Right lobe of liver (tissue), 4 donors: Measurements from ENCODE around the gene TMPRSS11A.

Source experiments
- POLR2A ChIP-seq: fragments of 450-650 bp; IDR thresholded peaks from one replicate; pipeline ENCODE4 v1.6.1; 2017; ENCODE audit warnings: antibody characterized with exemption, mild to moderate bottlenecking
- TF ChIP-seq, protein P1 (sequence below), 4 donors: fragments of 200-600 bp in 3 of 4; fragments of 450-650 bp in 1 of 4; IDR thresholded peaks; one replicate each; pipeline versions ENCODE4 v1.5.1 to v1.8.0; 2016 to 2022; ENCODE audit warnings: antibody characterized with exemption in 4 of 4, mild to moderate bottlenecking in 2 of 4
- donor health status: DM: no; HTN: no; CAD: no.
- donor health status: DM: no; HTN: no; CAD: no.
- donor health status: DM: no; HTN: yes; CAD: no.

DNA sequence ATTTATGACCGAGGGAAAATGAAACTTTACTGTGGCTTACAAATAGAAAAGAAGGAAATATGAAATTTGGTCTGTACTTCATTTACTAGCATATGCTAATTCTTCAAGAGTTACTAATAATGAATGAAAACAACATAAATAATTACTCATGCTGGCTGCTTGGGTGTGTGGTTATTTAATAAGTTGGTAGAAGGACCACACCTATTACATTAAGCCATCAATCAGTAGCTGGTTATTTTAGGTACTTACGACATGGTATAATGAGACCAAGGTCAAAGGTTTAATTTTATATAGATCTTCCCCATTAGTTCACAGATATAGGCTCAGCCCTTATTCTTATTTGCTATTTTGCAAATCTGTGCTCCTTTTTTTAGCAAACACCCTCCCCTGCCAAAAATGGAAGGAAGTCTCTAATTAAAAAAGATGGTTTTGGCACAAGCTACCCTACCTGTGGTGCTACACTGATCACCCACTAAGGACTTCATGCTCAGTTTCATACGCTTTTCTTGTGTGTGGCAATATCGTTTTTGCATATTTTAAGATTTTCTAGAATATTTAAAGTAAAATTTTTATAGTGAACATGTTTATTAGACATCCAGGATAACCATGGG is 93.6 kb downstream of the TMPRSS11A start:
- TF ChIP-seq, protein P1, sequence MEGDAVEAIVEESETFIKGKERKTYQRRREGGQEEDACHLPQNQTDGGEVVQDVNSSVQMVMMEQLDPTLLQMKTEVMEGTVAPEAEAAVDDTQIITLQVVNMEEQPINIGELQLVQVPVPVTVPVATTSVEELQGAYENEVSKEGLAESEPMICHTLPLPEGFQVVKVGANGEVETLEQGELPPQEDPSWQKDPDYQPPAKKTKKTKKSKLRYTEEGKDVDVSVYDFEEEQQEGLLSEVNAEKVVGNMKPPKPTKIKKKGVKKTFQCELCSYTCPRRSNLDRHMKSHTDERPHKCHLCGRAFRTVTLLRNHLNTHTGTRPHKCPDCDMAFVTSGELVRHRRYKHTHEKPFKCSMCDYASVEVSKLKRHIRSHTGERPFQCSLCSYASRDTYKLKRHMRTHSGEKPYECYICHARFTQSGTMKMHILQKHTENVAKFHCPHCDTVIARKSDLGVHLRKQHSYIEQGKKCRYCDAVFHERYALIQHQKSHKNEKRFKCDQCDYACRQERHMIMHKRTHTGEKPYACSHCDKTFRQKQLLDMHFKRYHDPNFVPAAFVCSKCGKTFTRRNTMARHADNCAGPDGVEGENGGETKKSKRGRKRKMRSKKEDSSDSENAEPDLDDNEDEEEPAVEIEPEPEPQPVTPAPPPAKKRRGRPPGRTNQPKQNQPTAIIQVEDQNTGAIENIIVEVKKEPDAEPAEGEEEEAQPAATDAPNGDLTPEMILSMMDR (IDR thresholded peaks at IDR 0.05), result no peak
- no peak for TF ChIP-seq POLR2A
